GM19438 (cell line): ENCODE results near the gene MARCHF2.

ENCODE experiments used
- ATAC-seq: cut with Tn5 transposase; IDR thresholded peaks from one replicate; pipeline ENCODE4 v1.9.1; 2021; ENCODE audit warnings: low read depth; ENCODE audit not compliant: unreplicated experiment

Gene MARCHF2

GRCh38 chr19:8451885-8452284 lies 38.8 kb downstream of the MARCHF2 start:
- ATAC-seq: no peak

DNA sequence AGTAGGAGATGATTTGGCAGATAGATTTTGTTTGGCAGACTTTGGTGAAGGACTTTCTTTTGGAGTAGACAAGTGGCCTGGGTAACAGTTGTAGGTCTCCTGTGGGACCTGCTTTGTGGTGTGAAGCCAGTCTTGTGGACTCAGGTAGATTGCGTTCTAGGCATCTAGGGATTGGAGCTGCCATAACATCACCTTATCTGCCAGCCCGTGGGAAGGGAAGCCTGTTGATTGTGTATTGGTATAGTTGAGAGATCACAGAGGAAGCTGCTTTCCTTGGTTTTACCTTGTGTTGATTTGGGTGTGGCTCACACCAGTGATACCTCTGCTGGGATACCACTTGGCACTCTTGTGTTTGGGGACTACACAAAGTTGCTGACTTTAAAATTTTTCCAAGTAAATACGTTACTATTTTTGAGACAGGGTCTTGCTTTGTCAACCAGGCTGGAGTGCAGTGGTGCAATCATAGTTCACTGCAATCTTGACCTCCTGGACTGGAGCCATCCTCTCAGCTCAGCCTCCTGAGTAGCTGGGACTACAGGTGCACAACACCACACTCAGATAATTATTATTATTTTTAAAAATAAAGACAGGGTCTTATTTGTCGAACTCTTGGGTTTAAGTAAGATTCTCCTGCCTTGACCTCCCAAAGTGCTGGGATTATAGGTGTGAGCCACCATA lies 39.5 kb downstream of the MARCHF2 start:
- ATAC-seq: no peak

- ATAC-seq: no peak
Observed at GRCh38 chr19:8453616-8454015, 40.5 kb downstream of the MARCHF2 start.

GRCh38 chr19:8454218-8454617 lies 41.1 kb downstream of the MARCHF2 start:
- ATAC-seq: no peak

GRCh38 chr19:8455018-8455417 lies 41.9 kb downstream of the MARCHF2 start:
- no peak for ATAC-seq

DNA sequence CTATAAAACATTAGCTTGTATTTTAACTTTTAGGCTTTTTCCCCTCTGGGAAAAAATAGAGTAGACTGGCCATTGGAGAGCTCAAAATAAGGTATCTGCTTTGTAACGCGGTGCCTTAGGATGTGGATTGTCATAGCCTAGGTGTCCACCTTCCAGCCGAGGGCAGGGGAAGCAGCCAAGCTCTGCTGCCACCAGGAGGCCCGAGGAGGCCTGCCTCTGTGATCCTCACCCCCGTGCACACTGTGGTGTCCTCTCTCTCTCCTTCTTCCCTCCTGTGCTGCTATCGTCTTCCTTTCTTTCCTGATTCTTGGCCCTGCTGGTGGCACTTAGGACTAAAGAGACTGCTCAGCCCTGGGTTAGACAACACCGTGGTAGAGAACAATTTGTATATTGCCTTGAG lies 43.0 kb downstream of the MARCHF2 start:
- ATAC-seq: no peak

GRCh38 chr19:8457209-8457608 lies 44.1 kb downstream of the MARCHF2 start:
- no peak for ATAC-seq

- ATAC-seq: no peak
Observed at GRCh38 chr19:8457827-8458226, 44.7 kb downstream of the MARCHF2 start.

DNA sequence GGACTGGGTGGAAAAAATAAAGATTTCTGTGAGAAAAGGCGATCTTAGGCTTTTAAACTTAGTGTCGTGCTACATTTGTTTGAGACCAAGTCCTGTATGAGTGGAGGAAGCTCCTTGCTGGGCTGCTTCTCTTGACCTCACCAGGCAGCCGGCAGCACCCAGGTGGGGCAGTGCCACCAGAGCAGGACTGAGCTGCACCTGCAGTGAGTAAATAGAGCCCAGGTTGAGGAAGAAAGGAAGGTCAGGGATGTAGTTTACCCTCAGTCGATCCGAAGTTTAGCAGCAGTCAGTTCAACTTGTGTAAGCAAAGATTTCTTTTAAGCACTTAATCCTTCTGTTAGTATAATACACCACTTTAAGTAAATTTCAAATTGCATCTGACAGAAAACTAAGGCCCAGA lies 45.3 kb downstream of the MARCHF2 start:
- ATAC-seq: no peak

- ATAC-seq: no peak
Observed at GRCh38 chr19:8459095-8459494, 46.0 kb downstream of the MARCHF2 start.

GRCh38 chr19:8459520-8460270 lies 46.6 kb downstream of the MARCHF2 start:
- ATAC-seq: no peak

GRCh38 chr19:8460516-8461298 lies 47.6 kb downstream of the MARCHF2 start:
- no peak for ATAC-seq

GRCh38 chr19:8461376-8461775 lies 48.3 kb downstream of the MARCHF2 start:
- ATAC-seq: no peak

DNA sequence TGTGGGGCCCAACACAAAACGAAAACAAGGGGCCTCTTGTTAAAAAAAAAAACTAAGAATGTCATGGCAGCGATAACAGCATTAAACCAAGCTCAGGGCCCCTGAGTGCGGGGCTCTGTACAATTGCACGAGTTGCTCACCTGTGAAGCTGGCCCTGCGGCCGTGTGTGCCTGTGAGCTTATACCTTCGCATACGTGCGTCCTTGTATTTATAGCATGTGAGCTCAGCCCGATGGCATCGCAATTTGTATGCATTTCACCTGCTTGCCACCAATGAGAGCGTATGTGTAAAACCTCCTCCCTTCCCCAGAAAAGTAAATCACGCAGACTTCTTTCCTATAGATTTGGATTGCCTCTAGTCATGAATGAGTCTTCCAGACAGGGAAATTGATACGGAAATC lies 48.8 kb downstream of the MARCHF2 start:
- no peak for ATAC-seq

- no peak for ATAC-seq
Observed at GRCh38 chr19:8462571-8462970, 49.5 kb downstream of the MARCHF2 start.

DNA sequence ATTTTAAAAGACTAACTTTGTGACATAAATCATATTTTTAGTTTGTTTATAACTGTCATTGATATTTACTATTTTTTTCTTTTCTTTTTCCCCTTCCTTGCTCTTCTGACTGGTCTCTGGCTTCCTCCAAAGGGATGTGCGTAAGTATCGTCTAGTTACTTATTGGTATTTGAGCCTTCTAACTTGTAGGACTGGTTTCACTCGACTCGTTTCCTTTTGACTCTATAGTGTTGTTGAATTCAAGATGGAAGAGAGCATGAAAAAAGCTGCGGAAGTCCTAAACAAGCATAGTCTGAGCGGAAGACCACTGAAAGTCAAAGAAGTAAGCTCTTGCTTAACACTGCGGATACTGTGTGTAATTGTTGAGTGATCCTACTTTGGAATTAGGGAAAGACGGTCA lies 50.3 kb downstream of the MARCHF2 start:
- no peak for ATAC-seq

DNA sequence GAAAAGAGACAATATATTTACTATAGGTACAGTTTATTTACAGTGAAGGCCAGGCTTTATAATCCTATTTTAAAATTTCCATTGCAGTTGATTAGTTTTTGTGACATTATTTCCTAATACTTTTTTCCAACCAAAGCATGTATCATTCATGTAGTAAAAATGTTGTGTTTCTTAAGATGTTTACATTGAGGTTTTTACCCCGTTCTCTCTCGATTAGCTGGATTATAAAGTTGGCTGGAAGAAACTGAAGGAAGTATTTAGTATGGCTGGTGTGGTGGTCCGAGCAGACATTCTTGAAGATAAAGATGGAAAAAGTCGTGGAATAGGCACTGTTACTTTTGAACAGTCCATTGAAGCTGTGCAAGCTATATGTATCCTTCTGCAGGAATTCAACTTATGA lies 52.9 kb downstream of the MARCHF2 start:
- no peak for ATAC-seq

GRCh38 chr19:8468124-8468523 lies 55.0 kb downstream of the MARCHF2 start:
- ATAC-seq: no peak

DNA sequence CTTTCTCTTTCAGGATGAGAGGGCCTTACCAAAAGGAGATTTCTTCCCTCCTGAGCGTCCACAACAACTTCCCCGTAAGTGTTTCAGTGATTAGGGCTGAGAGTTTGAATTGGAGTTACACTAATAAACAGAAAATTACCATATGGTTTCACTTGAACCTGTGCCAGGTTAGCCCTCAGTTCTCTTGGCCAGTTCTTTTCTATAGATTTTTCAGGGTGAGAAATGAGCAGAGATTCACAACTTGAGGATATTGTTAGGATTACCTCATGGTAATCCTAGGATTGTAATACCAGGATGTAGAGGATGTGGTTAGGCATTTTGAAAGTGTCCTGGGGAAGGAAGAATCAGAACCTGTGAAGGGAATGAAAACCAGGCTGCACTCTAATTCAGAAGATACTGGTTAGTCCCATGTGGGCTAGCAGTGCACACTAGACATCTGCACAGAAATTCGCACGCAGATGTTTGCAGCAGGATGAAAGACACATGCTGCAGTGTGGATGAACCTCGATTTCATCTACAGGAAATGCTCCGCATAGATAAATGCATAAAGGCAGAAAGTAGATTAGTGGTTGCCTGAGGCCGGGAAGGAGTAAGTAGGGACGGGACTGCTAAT lies 55.8 kb downstream of the MARCHF2 start:
- ATAC-seq: no peak

GRCh38 chr19:8469613-8470368 lies 56.7 kb downstream of the MARCHF2 start:
- ATAC-seq: no peak
